Endothelial cell of umbilical vein (primary cell): ENCODE data around the gene ANGPTL7. TPM values are rescaled to one million over a fixed set of nuclear protein-coding genes. Genes with fewer than 3 reads are reported as not detected.

ENCODE experiments used
- BruUV-seq: library from RNA; stranded (reverse); fragments of 400-500 nt; replicated peaks from 2 replicates; lab custom pipeline; 2021; lab: Mats Ljungman, UMichigan
- CTCF ChIA-PET: fragments of 300-600, 350-600 bp; sonication (Branson Sonifier 250); formaldehyde crosslinking; loops from one replicate; lab custom pipeline; 2021; ENCODE audit warnings: antibody characterized with exemption, inconsistent platforms; lab: Charles Lee
- POLR2A ChIA-PET: fragments of 300-600, 350-600 bp; sonication (Branson Sonifier 250); formaldehyde crosslinking; loops from one replicate; lab custom pipeline; 2021; ENCODE audit warnings: antibody characterized with exemption, inconsistent platforms; lab: Charles Lee
- DNase-seq: peaks from one replicate; pipeline ENCODE4 v3.0.0-alpha.2; 2011; ENCODE audit warnings: low read depth, low spot score
- FAIRE-seq: peaks from 2 replicates; lab custom pipeline; 2011; peaks lifted over from hg19 to GRCh38; lab: Jason Lieb, UNC
- H2AFZ ChIP-seq: 2 replicates; pipeline ENCODE4 v1.6.0; 2012; ENCODE audit warnings: low read depth, low read length, control low read depth, inconsistent platforms
- H3K27ac ChIP-seq: 2 replicates; pipeline ENCODE4 v1.5.1; 2011; ENCODE audit warnings: low read depth, mild to moderate bottlenecking, control low read depth, low read length, moderate library complexity; ENCODE audit not compliant: insufficient read depth
- H3K27me3 ChIP-seq, 2 experiments: 2 replicates each; pipeline versions ENCODE4 v1.6.0 to v1.6.1; 2011; ENCODE audit warnings: low read length in 2 of 2, mixed read lengths in 1 of 2; ENCODE audit not compliant: control insufficient read depth in 2 of 2, insufficient read depth in 2 of 2
- H3K36me3 ChIP-seq, 2 experiments: 2 replicates in 1 of 2; 3 replicates in 1 of 2; pipeline ENCODE4 v1.5.1; 2011; ENCODE audit warnings: low read length in 2 of 2, mild to moderate bottlenecking in 1 of 2, moderate library complexity in 1 of 2; ENCODE audit not compliant: control insufficient read depth in 2 of 2, insufficient read depth in 2 of 2; ENCODE audit errors: extremely low read depth in 1 of 2
- H3K4me1 ChIP-seq: 3 replicates; pipeline ENCODE4 v1.5.1; 2011; ENCODE audit warnings: mild to moderate bottlenecking, low read length; ENCODE audit not compliant: control insufficient read depth, insufficient read depth; ENCODE audit errors: extremely low read depth
- H3K4me2 ChIP-seq: 2 replicates; pipeline ENCODE4 v1.6.1; 2011; ENCODE audit warnings: low read length, control low read depth, mixed read lengths; ENCODE audit not compliant: insufficient read depth
- H3K4me3 ChIP-seq, 3 experiments: fragments of 200-600 bp in 1 of 3; sonication (generic), shearing (Covaris generic) in 1 of 3; replicated peaks in 1 of 3; 2 replicates each; pipeline ENCODE4 v1.5.1; 2011 to 2016; ENCODE audit warnings: control low read depth in 3 of 3, low read length in 3 of 3, mild to moderate bottlenecking in 2 of 3, inconsistent platforms in 1 of 3, low read depth in 1 of 3, moderate library complexity in 1 of 3; ENCODE audit not compliant: insufficient read depth in 1 of 3
- H3K79me2 ChIP-seq: 2 replicates; pipeline ENCODE4 v1.6.0; 2012; ENCODE audit warnings: low read length, inconsistent platforms; ENCODE audit not compliant: control insufficient read depth, insufficient read depth
- H3K9ac ChIP-seq: replicated peaks from 2 replicates; pipeline ENCODE3; 2011; ENCODE audit warnings: low read length, control low read depth; ENCODE audit not compliant: insufficient read depth; ENCODE audit errors: extremely low read depth
- H3K9me1 ChIP-seq: replicated peaks from 3 replicates; pipeline ENCODE4 v1.6.0; 2011; ENCODE audit warnings: mild to moderate bottlenecking, low read length; ENCODE audit not compliant: control insufficient read depth, insufficient read depth; ENCODE audit errors: extremely low read depth
- H3K9me3 ChIP-seq: replicated peaks from 2 replicates; pipeline ENCODE4 v1.5.1; 2012; ENCODE audit warnings: low read length, inconsistent platforms; ENCODE audit not compliant: control insufficient read depth, insufficient read depth
- H4K20me1 ChIP-seq: replicated peaks from 2 replicates; pipeline ENCODE3; 2011; ENCODE audit warnings: mild to moderate bottlenecking, low read length; ENCODE audit not compliant: control insufficient read depth, insufficient read depth; ENCODE audit errors: extremely low read depth
- CTCF ChIP-seq, 2 donors: IDR thresholded peaks; 1 replicate in 1 of 2; 2 replicates in 1 of 2; pipeline ENCODE4 v1.5.1; 2011; ENCODE audit warnings: low read length in 2 of 2, mild to moderate bottlenecking in 2 of 2, moderate library complexity in 2 of 2, control low read depth in 1 of 2, inconsistent platforms in 1 of 2, low read depth in 1 of 2; ENCODE audit not compliant: insufficient read depth in 1 of 2; ENCODE audit errors: extremely low read depth in 1 of 2
- EZH2 ChIP-seq: IDR thresholded peaks from 2 replicates; pipeline ENCODE4 v1.6.1; 2012; ENCODE audit warnings: borderline replicate concordance, low read depth, mild to moderate bottlenecking, moderate library complexity, low read length, inconsistent platforms; ENCODE audit not compliant: severe bottlenecking
- FOS ChIP-seq: IDR thresholded peaks from 2 replicates; pipeline ENCODE4 v1.6.1; 2011; ENCODE audit warnings: mild to moderate bottlenecking, low read length, moderate library complexity, borderline replicate concordance; ENCODE audit not compliant: insufficient read depth
- GATA2 ChIP-seq: IDR thresholded peaks from 2 replicates; pipeline ENCODE4 v1.7.0; 2011; ENCODE audit warnings: low read depth, mild to moderate bottlenecking, moderate library complexity, mixed read lengths, low read length; ENCODE audit not compliant: insufficient read length, insufficient read depth
- JUN ChIP-seq: IDR thresholded peaks from 2 replicates; pipeline ENCODE4 v1.6.1; 2011; ENCODE audit warnings: borderline replicate concordance, low read depth; ENCODE audit not compliant: insufficient read length, insufficient read depth
- MAX ChIP-seq: IDR thresholded peaks from 2 replicates; pipeline ENCODE4 v1.6.1; 2011; ENCODE audit not compliant: insufficient read depth, insufficient read length
- MYC ChIP-seq: IDR thresholded peaks from one replicate; pipeline ENCODE4 v1.6.1; 2011; ENCODE audit warnings: mild to moderate bottlenecking, low read depth, low read length
- POLR2A ChIP-seq: IDR thresholded peaks from 2 replicates; pipeline ENCODE4 v1.6.1; 2012; ENCODE audit warnings: low read depth, mild to moderate bottlenecking, control low read depth, low read length
- POLR2AphosphoS5 ChIP-seq: IDR thresholded peaks from 2 replicates; pipeline ENCODE4 v1.6.1; 2012; ENCODE audit warnings: low read depth, mild to moderate bottlenecking, control low read depth, low read length, moderate library complexity; ENCODE audit not compliant: insufficient read depth
- dilution Hi-C: fragments of 300-500 bp; cut with MboI; formaldehyde crosslinking; loops from one replicate; pipeline ENCODE4 v1.15.0; 2019; ENCODE audit warnings: low sequenced_read_pairs; ENCODE audit not compliant: extremely low pct_ligation_motif_present
- intact Hi-C: fragments of 100-400 bp; cut with micrococcal nuclease; formaldehyde crosslinking; loops from one replicate; pipeline ENCODE4 v1.10.0; 2022
- polyA plus RNA-seq, 4 experiments: library from polyadenylated mRNA; depleted of rRNA in 3 of 4; stranded (reverse) in 3 of 4; unstranded in 1 of 4; fragments of >200 nt; gene quantifications; 2 replicates each; pipeline versions ENCODE4 v1.2.1 to v1.2.3, GENCODE V29; 2011 to 2012; ENCODE audit warnings: missing spikeins in 1 of 4
- total RNA-seq: library from RNA; stranded (reverse); gene quantifications from 2 replicates; pipeline ENCODE4 v1.2.3, GENCODE V29; 2021

ANGPTL7 gene
- total and polyA plus RNA-seq, 2 donors (not counting 3 experiments of a cell fraction or from before 2014, with no cell fraction given): not detected

- ChIA-PET POLR2A (no interaction called here), CTCF (no interaction called here)
- Histone ChIP-seq H3K4me3 (no peak overlapping the region), H3K9me3 (no peaks in the 10 kb centered on the region), H3K79me2 (no peaks in the 10 kb centered on the region), H2AFZ (no peak overlapping the region), H3K27me3 (no peaks in the 10 kb centered on the region), H4K20me1 (no peaks in the 10 kb centered on the region), H3K9me1 (no peaks in the 10 kb centered on the region), H3K9ac (no peak overlapping the region), H3K4me1 (no peaks in the 10 kb centered on the region), H3K36me3 (peaks cover 3 to 8% of the 10 kb centered on the region in 2 experiments), H3K4me2 (no peak overlapping the region), H3K27ac (no peak overlapping the region)
- FAIRE-seq (no peak), DNase-seq (no peak)
- intact Hi-C loops (no loop called here), dilution Hi-C loops (no loop called here)
- TF ChIP-seq GATA2: no peak
- no peak for TF ChIP-seq FOS
- TF ChIP-seq CTCF (IDR thresholded peaks at IDR 0.05; ENCODE audit: extremely low read depth in 1 of 2, insufficient read depth in 1 of 2, low read depth in 1 of 2, low read length in 2 of 2): no peak
- TF ChIP-seq POLR2A: no peak
- TF ChIP-seq MAX: no peak
- no peak for TF ChIP-seq POLR2AphosphoS5
- TF ChIP-seq MYC: no peak
- no peak for TF ChIP-seq JUN
- no peak for TF ChIP-seq EZH2
- BruUV-seq: no TSS peak
These were observed 6.3 kb upstream of the ANGPTL7 start for GRCh38 chr1:11182884-11183283.
